Stimulated activated CD4-positive, alpha-beta T cell treated with anti-CD3 and anti-CD28 coated beads, Interleukin-12 subunit alpha, Interleukin-12 subunit beta, amount 100 ng/mL, for 24 hours (primary cell): Measurements from ENCODE around the gene EDDM13.
"Not testable (repeated sequence)": the region's sequence is repeated elsewhere in the genome, so short reads cannot be mapped to it uniquely, and the experiment has no call there.

Source experiments
- DNase-seq, 2 experiments: peaks; one replicate each; pipeline ENCODE4 v3.0.0-alpha.2; 2020; ENCODE audit warnings: low read depth in 2 of 2

The EDDM13 gene, protein sequence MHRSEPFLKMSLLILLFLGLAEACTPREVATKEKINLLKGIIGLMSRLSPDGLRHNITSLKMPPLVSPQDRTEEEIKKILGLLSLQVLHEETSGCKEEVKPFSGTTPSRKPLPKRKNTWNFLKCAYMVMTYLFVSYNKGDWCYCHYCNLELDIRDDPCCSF

DNA sequence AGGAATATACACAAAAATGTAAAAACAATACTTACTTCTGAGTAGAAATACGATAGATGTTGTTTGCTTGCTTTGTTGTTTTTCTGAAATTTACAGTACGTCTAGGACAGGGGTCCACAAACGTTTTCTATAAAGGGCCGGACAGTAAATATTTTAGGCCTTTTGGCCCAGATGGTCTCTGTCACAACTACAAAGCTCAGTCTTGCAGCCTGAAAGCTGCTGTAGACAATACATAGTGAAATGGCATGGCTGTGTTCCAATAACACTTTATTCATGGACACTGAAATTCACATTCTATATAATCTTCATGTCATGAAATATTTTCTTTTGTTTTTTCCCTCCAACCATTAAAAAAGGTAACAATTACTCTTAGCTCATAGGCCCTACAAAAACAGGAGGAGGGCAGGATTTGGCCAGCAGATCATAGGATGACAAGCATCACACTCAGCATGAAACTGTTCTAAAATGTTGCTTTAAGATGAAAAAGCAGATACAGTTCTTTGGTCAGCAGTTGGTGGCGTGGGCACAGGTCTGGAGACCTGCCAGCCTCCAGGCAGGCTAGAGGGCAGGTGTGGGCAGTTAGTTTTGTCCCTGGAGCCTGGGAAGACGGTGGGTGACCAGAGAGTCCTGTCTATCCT is at the start of gene EDDM13:
TSS of gene EDDM13 (plus strand) at position 588 of the 638 bp plus-strand sequence. CDS start 87 bp downstream, outside the sequence.
- no peak for DNase-seq

DNA sequence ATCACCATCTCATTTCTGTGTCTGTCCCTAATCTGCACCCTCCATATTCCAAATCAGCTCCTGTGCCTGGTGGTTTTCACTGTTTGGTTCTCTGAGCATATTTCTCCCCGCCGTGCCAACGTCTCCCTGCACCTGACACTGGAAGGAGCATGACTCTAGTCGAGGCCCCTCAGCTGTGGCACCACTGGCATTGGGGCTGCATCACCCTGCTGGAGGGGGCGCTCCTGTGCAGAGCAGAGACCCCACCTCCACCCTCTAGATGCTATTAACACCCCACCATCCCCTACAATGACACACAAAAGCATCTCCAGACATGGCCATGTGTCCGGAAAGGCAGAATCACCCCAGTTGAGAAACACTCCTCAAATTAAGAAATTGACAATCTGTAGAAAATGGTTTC is 49.6 kb upstream of the EDDM13 start:
- DNase-seq: no peak

DNA sequence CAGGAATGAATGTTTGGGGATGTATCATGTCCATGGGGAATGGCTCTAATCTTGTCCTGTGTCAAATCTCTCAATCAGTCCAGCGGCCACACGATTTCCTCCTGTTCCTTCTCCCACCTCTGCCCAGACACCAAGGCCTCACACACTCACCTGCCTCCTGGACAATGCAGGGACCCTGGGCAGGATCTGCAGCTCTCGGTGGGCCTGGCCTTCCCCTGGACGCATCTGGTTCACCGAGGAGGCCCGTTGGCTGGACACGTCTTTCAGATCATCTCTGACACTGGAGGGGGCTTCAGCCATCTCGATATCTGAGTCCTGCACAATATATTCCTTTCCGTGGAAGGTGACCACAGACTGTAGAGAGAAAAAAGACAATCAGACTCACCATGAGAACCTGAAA is 49.1 kb upstream of the EDDM13 start:
- no peak for DNase-seq

DNA sequence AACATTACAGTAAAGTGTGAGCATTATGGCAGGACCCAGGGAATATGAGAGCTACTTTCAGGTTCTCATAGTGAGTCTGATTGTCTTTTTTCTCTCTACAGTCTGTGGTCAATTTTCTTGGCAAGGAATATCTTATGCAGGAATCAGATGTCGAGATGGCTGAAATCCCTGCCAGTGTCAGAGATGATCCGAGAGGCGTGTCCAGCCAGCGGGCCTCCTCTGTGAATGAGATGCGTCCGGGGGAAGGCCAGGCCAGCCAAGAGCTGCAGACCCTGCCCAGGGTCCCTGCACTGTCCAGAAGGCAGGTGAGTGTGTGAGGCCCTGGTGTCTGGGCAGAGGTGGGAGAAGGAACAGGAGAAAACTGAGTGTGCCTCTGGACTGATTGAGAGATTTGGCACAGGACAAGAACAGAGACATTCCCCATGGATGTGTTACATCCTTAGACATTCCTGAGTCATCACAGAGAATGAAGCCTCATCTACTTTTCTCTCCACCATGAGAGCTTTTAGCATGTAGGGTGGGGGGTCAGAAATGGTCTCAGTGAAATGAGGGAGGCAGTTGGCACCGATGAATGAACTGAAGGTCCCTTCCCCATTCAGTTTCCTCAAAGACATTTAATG is 27.3 kb upstream of the EDDM13 start:
- no peak for DNase-seq

DNA sequence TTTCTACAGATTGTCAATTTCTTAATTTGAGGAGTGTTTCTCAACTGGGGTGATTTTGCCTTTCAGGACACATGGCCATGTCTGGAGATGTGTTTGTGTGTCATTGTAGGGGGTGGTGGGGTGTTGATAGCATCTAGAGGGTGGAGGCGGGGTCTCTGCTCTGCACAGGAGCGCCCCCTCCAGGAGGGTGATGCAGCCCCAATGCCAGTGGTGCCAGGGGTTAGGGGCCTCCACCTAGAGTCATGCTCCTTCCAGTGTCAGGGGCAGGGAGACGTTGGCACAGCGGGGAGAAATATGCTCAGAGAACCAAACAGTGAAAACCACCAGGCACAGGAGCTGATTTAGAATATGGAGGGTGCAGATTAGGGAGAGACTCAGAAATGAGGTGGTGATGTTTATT is 26.8 kb upstream of the EDDM13 start:
- DNase-seq: not testable (repeated sequence)

DNA sequence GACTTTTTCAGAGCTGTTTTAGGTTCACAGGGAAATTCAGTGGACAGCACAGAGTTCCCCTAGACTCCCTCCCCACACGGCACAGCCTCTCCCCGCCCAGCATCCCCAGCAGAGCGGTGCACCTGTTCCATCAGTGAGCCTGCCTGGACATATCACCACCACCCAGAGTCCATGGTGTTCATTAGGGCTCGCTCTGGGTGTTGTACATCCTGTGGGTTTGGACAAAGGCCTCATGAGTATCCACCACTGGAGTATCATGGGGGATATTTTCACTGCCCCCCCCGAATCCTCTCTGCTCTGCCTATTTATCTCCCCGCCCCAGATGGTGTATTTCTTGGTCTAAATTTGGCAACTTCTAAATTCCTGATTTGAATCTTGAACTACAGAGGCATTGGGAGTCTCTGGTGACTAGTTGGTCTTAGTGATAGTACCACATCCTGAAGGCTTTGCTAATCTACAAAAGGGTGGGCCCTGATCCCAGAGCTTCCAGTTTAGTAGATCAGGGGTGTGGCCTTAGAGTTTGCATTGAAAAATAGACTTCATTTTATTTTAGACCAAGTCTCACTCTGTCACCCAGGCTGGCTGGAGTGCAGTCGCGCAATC is 23.7 kb upstream of the EDDM13 start:
- not testable (repeated sequence) for DNase-seq

DNA sequence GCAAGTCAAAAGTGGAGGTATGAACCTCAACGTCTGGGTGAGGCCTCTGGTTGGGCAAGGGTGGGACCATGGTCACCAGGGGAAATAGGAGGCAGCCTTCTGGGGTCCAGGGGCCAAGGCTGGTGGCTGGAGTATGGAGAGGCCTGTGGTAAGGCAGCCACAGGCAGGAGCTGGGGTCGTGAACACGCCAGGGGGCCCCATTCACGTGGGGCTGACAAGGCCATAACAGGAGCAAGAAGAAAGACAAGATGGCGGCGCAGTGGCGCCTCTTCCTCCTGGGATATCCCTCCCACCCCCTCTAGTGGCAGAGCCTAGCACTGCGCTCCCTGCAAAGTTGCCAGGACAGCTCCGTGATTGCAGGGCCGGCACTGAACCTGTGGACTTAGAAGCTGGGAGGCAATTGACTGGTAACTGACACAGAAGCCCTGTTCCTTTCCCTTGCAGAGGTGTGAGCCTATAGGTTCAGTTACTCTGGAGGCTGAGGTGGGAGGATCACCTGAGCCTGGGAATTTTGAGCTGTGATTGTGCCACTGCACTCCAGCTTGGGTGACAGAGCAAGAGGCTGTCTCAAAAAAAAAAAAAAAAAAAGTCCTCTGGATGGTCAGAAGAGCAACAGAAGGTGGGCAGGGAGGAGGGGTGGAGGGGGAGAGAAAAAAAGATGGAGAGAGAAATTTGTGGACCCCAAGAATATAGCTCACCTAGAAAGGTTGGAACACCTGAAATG is 19.7 kb upstream of the EDDM13 start:
- DNase-seq: peak; percentile 45 to 80

DNA sequence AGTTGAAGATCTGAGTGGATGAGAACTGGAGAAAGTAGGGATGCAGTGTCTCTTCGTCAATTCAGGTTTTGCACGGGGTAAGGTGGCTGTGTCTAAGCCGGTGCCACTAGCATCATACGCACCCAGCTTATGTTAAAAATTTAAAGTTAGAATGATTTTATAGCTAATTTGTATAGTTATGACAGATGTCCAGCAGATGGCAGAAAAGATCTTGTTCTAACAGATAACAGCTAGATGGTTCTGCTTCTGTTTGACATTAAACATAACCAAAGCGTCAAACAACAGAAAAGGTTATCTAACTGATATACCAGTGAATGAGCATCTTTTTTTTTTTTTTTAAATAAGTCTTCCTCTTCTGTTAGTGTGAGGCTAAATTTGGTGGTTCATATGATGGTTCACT is 18.8 kb upstream of the EDDM13 start:
- no peak for DNase-seq

DNA sequence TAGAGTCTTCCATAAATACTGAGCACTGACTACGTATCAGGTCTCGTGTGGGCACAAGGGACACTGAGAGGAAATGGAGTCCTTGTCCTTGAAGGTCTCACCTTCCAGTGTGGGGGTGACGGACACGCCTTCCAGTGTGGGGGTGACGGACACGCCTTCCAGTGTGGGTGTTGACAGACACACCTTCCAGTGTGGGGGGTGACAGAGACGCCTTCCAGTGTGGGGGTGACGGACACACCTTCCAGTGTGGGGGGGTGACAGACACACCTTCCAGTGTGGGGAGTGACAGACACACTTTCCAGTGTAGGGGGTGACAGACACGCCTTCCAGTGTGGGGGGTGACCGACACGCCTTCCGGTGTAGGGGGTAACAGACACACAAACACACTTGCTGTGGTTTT is 14.3 kb upstream of the EDDM13 start:
- DNase-seq: no peak

DNA sequence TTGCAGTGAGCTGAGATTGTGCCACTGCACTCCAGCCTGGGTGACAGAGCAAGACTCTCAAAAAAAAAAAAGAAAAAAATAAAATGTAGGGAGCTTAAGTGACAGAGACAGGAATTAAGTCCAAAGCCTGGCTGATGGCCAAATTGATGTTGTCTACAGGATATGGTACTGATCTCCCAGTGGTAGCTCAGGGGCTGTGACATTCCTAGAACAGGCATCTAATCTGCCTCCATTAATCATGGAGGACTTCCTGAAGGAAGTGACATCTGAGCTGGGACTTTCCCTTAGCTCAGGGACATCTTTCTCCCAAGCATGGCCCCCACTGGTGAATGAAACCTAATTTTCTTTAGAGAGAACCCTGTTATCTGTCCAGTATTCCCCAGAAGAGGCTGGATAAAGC is 11.4 kb upstream of the EDDM13 start:
- DNase-seq: no peak

DNA sequence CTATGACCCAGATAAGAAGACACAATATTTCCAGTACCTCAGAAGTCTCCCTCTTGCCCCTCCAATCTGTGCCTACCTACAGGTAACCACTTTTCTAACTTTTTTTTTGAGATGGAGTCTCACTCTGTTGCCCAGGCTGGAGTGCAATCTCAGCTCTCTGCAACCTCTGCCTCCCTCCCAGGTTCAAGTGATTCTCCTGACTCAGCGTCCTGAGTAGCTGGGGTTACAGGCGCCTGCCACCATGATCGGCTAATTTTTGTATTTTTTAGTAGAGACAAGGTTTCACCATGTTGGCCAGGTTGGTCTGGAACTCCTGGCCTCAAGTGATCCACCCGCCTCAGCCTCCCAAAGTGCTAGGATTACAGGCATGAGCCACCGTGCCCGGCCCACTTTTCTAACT is 10.6 kb upstream of the EDDM13 start:
- not testable (repeated sequence) for DNase-seq

DNA sequence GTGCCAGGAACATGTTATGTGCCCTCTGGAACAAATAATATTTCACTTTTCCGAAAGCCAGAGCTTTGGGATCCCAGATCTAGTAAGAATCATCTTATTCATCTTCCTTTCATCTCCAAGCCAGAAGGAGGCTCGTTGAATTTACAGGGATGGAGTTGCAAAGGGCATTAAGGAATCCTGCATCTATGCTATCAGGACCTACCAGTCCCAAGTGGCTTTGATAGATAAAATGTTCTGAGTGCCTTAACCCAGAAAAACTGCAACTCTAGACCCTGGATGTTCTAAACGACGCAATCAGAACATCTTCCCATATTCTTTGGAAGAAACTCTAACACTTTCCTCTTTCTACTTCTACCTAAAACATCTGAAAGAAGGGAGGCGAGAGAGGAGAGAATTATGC is 9.2 kb upstream of the EDDM13 start:
- no peak for DNase-seq

DNA sequence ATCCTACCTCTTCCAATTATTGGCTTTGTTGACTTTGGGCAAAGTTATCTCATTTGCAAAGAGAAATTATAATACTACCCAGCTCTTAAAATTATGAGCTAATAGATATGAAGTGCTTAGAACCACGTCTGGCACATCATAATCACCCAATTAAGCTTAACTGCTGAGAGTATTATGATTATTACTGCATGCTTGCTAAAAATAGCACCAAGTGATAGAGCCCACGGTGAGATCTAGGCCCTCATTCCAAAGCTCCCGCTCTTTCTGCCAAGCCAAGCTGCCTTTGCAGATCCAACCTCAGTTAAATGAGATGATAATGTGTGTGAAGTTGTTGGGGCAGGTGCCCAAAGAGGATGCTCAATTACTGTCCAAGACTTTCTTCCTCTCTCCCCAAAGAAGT is 6.5 kb upstream of the EDDM13 start:
- no peak for DNase-seq

DNA sequence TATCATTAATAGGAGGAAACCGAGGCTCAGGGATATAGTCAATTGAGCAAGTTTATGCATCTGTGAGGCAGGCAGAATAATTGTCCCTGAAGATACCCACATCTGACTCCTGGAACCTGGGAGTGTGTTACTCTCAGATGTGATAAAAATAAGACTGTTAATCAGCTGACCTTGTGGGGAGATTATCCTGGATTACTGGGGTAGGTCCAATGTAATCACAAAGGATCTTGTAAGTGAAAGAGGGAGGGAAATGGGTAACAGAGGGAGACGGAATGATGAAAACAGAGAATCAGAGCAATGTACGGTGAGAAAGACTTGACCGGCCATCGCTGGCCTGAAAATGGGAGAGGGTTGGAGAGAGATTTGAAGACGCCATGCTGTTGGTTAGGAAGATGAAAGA is 3.2 kb upstream of the EDDM13 start:
- DNase-seq: no peak

DNA sequence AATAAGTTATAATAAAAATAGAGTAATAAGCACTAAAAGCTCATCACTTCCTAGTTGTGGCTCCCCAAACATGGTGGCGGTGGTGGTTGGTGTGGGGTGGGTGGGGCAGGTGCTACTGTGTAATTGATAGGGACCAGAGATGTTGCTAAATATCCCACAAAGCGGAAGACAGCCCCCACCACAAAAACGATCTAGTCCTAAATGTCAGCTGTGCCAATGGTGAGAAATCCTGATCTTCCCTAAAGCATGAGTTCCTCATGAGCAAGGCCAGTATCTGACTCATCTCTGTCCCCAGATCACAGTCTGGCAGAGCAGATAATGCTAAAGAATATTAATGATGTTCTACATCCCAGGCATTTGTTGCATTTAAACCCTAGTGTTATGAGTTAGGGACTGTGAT is 1.9 kb upstream of the EDDM13 start:
- no peak for DNase-seq

DNA sequence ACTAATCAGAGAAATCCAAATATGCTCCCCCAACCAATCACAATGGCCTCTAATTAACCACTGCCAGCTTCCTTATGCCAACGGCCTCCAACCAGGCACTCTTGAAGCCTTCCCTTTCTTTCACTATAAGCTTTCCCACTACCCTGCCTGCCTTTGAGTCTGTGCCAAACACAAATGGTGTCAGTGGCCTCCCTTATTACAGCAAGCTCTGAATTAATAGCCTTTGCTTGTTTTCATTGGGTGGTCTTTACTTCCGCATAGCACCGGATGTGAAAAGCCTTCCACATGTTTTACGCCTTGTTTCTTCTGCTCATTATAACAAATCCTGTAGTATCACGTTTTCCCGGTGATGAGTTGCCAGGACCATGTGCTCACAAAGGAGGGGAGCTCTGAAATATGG is 1.4 kb upstream of the EDDM13 start:
- no peak for DNase-seq

DNA sequence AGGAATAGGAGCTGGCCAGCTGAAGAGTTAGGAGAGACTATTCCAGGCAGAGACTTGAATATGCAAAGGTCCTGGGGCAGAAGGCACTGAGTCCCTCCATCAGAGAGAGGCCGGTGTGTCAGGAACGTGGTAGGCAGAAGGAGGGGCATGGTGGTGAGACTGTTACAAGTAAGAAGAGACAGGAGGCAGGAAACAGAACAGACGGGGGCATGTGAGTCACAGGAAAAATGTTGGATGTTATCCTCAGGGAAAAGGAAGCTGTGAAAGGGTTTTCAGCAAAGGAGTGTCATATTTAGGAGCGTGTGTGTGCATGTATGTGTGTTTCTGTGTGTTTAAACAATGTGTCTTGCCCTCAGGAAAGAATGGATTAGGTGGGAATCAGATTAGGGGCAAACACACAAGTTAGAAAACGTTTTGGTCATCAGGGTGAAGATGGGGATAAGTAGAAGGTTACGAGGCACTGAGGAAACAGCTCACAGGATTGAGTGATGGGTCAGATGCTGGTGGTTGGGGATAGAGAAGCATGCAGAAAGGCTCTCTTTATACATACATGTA is 1.1 kb downstream of the EDDM13 start:
- no peak for DNase-seq

DNA sequence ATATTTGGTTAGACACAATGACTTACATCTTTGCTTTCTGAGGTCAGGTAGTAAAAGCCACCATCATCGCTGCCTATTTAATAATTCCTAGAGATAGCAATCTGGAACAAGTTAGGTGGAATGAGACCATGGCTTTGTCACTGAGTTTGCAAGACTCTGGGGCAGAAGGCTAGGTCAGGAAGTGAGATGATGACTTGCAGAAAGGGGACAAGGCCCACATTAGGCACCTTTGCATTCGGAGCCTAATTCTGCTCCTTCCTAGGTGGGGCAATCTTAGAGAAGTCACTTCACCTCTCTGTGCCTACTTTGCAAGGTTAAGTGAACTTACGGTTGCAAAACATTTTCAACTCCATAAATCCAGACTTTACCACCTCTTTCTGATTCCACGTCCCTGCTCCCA is 10.3 kb downstream of the EDDM13 start:
- DNase-seq: no peak

DNA sequence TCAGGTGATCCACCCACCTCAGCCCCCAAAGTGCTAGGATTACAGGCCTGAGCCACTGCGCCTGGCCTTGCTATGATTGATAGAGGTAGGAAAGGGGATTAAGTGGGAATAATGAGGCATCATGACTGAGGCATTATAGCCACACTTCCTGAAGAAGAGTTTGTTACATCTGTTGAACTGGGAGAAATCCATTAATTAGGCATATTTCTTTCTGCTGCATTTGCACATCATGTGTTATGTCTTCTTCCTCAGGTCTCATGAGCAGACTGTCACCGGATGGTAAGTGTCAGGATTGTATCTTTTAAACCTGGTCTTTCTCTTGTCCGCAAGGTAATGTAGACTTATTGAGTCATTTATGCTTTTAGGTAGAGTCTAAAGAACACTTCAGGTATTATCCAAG is 12.2 kb downstream of the EDDM13 start:
- DNase-seq: no peak

DNA sequence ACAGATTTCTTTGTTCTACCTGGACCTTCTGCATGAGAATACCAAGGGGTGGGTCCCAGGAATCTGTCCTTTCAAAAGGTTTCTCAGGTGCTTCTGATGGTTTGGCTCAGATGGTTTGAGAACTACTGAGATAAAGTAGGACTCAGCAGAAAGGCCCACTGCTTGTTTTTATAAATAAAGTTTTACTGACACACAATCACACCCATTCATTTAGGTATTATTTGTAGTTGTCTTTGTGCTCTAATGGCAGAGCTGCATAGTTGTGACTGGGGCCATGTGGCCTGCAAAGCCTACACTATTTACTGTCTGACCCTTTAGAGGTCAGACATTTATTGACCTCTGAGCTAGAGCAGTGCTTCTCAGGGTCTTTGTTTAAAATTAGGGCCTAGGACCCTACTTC is 17.6 kb downstream of the EDDM13 start:
- no peak for DNase-seq

DNA sequence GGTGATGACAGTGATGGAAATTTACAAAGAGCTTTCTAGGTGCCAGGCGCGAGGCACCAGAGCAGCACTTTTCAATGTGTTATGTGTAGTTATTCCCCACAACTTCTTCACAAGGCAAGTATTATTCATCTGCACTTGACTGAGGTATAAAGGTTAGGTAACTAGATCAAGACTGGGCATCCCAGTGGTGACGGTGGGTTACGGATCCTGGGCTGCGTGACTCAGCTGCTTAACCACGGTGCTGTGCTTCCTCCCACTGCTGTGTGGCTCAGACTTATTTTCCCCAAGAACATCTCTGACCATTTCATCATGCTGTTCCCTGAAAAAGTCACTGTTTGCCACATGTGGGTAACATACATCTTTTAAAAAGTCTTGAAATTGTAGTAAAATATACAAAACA is 19.3 kb downstream of the EDDM13 start:
- DNase-seq: no peak

DNA sequence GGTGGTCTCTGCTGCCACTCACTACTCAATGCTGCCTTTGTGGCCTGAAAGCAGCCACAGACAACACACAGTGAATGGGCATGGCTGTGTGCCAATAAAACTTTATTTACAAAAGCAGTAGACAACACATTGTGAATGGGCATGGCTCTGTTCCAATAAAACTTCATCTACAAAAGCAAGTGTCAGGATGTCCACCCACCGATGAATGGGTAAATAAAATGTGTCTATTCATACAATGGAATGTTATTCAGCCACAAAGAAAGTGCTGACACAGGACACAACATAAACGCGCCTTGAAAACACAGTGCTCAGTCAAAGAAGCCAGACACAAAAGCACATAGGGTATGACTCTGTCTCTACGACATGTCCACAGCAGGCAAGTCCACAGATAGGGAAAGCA is 22.0 kb downstream of the EDDM13 start:
- no peak for DNase-seq
